ENCODE measurements around the gene CES3. TPM values are rescaled to one million over a fixed set of nuclear protein-coding genes. Genes with fewer than 3 reads are reported as not detected.

CES3 gene
- total and polyA plus RNA-seq, 9 of the 15 experiments (the other 6 are each of a cell fraction or from before 2014, with no cell fraction given), result 0.06 to 2.2 (median 0.68) TPM

GRCh38 chr16:67013823-67014633 lies 53.0 kb downstream of the CES3 start (continued):
- TF ChIP-seq ZBTB26 (CRISPR knock-in tag; IDR thresholded peaks at IDR 0.05) (no peak), EP400 (IDR thresholded peaks at IDR 0.05) (no peak), MITF (IDR thresholded peaks at IDR 0.05) (no peak), ZBTB17 (CRISPR knock-in tag; IDR thresholded peaks at IDR 0.05) (no peak), CBFA2T2 (conservative IDR thresholded peaks at IDR 0.05) (no peak), PATZ1 (CRISPR knock-in tag; IDR thresholded peaks at IDR 0.05; ENCODE audit: borderline replicate concordance) (no peak), NONO (IDR thresholded peaks at IDR 0.05; ENCODE audit: low read depth in 2 of 2, low read length in 1 of 2) (peak; percentile 54 to 68; a peak in 2 of 4 replicates), HMGXB4 (CRISPR knock-in tag; IDR thresholded peaks at IDR 0.05) (no peak), BACH1 (tag; IDR thresholded peaks at IDR 0.05) (no peak), ELF4 (CRISPR knock-in tag; IDR thresholded peaks at IDR 0.05) (no peak), CREBBP (IDR thresholded peaks at IDR 0.05; ENCODE audit: low read depth, low read length) (no peak), XRCC4 (IDR thresholded peaks at IDR 0.05; ENCODE audit: extremely low read depth, insufficient read depth, insufficient read length) (no peak), ZNF431 (CRISPR knock-in tag; IDR thresholded peaks at IDR 0.05) (no peak), RBM15 (IDR thresholded peaks at IDR 0.05; ENCODE audit: insufficient read depth, low read length) (no peak), MTF1 (CRISPR knock-in tag; IDR thresholded peaks at IDR 0.05; ENCODE audit: borderline replicate concordance) (no peak), ATF1 (CRISPR knock-in tag; IDR thresholded peaks at IDR 0.05) (no peak), ATF1 (tag; IDR thresholded peaks at IDR 0.05) (peak; percentile 42; the same call in 1 of the 2 replicates), KLF6 (CRISPR knock-in tag; IDR thresholded peaks at IDR 0.05; ENCODE audit: borderline replicate concordance) (no peak), GATAD2A (IDR thresholded peaks at IDR 0.05) (no peak), ZNF707 (CRISPR knock-in tag; conservative IDR thresholded peaks at IDR 0.05) (no peak), ARID3B (CRISPR knock-in tag; IDR thresholded peaks at IDR 0.05; ENCODE audit: borderline replicate concordance) (no peak)

Measured in K562 (cell line).